Mucosa of descending colon (tissue), 3 donors: ENCODE data around the gene DST. TPM values are rescaled to one million over a fixed set of nuclear protein-coding genes. Genes with fewer than 3 reads are reported as not detected.

Experiments used
- ATAC-seq: fragments of 200-7000 bp; cut with Tn5 transposase; one replicate; pipeline ENCODE4 v1.9.1; 2020; ENCODE audit warnings: mild to moderate bottlenecking, moderate library complexity
- DNase-seq, 3 donors: peaks; one replicate each; pipeline ENCODE4 v3.0.0-alpha.2; 2020
- H3K36me3 ChIP-seq: fragments of 200-600 bp; one replicate; pipeline ENCODE4 v1.8.0; 2021; ENCODE audit warnings: low read depth, mild to moderate bottlenecking
- H3K4me1 ChIP-seq: fragments of 200-600 bp; one replicate; pipeline ENCODE4 v1.8.0; 2021; ENCODE audit warnings: low read depth, mild to moderate bottlenecking
- H3K4me3 ChIP-seq: fragments of 200-600 bp; one replicate; pipeline ENCODE4 v1.8.0; 2021; ENCODE audit warnings: mild to moderate bottlenecking
- H3K9me3 ChIP-seq: fragments of 200-600 bp; one replicate; pipeline ENCODE4 v1.8.0; 2021; ENCODE audit warnings: mild to moderate bottlenecking
- intact Hi-C, 2 donors: fragments of 100-400 bp; cut with DNase I in 1 of 2; cut with micrococcal nuclease in 1 of 2; formaldehyde crosslinking; loops; one replicate each; pipeline versions ENCODE4 v1.11.0 to v1.11.1; 2022; cut with DNase I, micrococcal nuclease
- total RNA-seq, 3 donors: library from RNA; stranded (reverse); fragmentation: NEBNext Ultra II Directional in 2 of 3; extraction: Animal tissue kit (Norgen Biotek cat#: 25700) in 2 of 3; gene quantifications; one replicate each; pipeline versions ENCODE4 v1.2.1 to v1.2.4, GENCODE V29; 2021 to 2023
- TF ChIP-seq, protein P1 (sequence below): fragments of 200-600 bp; IDR thresholded peaks from one replicate; pipeline ENCODE4 v1.8.0; 2022; ENCODE audit warnings: antibody characterized with exemption, mild to moderate bottlenecking
- donor health status: DM: no; HTN: no; CAD: no; lungs with moderate emphysema.
- donor health status: DM: no; HTN: no; CAD: no.
- donor health status: DM: no; HTN: yes; CAD: no.

The DST gene
- total RNA-seq, 3 donors from 2014 or later: 208 to 580 (median 356) TPM

DNA sequence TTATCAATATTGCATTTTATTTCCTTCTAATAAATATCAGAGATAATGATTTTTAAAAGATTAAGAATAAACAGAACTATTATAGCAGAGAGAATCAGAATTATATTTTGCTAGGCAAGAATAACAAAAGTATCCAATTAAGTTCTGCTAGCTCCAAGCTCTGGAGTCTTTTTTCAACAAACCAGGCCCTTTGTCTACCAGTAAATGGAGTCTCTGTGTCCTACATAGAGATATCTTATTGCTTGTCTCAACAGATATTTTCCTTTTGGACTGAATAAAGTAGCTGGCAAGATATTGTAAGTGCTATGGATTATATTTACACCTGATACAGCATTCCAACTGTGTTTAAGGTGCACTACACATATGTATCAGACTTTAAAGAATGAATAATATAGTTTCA, 107.1 kb downstream of the DST start:
- Histone ChIP-seq H3K4me3 (no peak overlapping the region), H3K4me1 (no peaks in the 10 kb centered on the region), H3K9me3 (no peaks in the 10 kb centered on the region), H3K36me3 (no peaks in the 10 kb centered on the region)
- DNase-seq (no peak), ATAC-seq (no peak)
- intact Hi-C loops: no loop called here
- TF ChIP-seq, protein P1, sequence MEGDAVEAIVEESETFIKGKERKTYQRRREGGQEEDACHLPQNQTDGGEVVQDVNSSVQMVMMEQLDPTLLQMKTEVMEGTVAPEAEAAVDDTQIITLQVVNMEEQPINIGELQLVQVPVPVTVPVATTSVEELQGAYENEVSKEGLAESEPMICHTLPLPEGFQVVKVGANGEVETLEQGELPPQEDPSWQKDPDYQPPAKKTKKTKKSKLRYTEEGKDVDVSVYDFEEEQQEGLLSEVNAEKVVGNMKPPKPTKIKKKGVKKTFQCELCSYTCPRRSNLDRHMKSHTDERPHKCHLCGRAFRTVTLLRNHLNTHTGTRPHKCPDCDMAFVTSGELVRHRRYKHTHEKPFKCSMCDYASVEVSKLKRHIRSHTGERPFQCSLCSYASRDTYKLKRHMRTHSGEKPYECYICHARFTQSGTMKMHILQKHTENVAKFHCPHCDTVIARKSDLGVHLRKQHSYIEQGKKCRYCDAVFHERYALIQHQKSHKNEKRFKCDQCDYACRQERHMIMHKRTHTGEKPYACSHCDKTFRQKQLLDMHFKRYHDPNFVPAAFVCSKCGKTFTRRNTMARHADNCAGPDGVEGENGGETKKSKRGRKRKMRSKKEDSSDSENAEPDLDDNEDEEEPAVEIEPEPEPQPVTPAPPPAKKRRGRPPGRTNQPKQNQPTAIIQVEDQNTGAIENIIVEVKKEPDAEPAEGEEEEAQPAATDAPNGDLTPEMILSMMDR: no peak

DNA sequence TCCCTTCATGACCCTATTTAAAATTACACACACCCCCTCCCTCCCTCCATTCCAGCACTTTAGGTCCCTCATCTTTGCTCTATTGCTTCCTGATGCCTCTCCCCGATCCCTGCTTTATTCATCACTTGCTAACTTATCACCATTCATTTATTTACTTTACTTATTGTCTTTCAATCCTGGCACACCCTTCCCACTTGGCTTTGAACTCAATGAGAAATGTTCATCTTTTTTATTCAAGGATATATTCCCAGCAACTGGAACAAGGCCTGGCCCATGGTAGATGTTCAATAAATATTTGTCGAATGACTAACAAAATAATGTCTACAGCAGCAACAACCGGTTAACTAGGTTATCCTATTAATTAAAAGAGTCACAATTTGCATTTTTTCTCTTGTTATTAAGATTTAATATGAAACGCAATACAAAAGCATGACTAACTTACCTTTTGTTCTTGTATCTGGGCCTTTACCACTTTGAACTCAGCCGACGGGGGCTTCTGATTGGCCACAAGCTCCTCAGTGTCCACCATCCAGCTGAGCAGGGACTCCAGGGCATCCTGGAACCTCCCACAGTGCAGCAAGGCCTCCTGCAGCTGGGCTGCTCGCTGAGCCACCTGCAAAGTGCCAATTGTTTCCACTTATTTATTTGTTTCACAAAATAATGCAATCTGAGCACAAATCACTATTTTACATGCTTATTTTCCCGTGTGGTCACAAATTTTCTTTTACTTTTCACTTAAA, 107.8 kb downstream of the DST start:
- no peaks in the 10 kb centered on the region for H3K36me3 ChIP-seq
- DNase-seq: no peak
- TF ChIP-seq, protein P1: no peak
- H3K9me3 ChIP-seq: no peaks in the 10 kb centered on the region
- H3K4me3 ChIP-seq: no peak overlapping the region
- intact Hi-C loops: no loop called here
- no peaks in the 10 kb centered on the region for H3K4me1 ChIP-seq
- ATAC-seq: no peak

DNA sequence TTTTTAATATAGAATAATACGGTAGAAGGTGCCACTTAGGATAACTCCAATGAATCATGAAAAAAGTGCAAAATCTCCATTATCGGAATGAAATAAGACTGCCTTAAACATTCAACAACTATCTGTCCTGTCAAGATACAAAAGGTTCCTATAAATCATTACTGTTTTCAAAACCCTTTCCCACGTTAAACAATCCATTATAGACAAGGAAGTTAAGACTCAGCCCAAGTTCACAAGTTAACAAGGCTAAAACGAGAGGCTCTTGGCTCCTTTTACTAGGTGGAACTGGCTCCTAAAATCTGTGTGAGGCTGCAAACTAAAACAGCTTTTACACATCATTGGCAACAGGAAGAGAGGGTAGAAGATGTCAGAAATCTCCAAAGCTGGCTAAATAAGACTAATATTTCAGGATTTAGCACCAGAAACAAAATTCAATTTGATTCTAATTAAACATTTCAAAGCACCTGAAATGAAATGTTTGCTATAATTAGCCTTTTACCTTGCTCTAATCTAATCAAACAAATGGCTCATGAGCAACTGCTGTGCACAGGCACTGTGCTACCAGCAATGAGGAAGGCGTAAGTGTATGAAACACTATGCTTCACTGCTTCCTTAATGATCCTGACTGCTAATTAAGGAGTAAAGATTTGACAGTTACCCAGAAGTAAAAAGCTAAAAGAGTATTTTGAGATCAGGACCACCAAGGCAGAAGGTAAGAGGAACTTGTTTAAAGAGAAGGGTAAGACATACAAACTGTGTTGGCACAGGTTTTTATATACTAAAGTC, 109.7 kb downstream of the DST start:
- no peaks in the 10 kb centered on the region for H3K9me3 ChIP-seq
- ATAC-seq (peak; percentile 42), DNase-seq (no peak)
- H3K4me1 ChIP-seq: no peaks in the 10 kb centered on the region
- H3K4me3 ChIP-seq: no peak overlapping the region
- intact Hi-C loops: no loop called here
- TF ChIP-seq, protein P1: no peak
- H3K36me3 ChIP-seq: no peaks in the 10 kb centered on the region

DNA sequence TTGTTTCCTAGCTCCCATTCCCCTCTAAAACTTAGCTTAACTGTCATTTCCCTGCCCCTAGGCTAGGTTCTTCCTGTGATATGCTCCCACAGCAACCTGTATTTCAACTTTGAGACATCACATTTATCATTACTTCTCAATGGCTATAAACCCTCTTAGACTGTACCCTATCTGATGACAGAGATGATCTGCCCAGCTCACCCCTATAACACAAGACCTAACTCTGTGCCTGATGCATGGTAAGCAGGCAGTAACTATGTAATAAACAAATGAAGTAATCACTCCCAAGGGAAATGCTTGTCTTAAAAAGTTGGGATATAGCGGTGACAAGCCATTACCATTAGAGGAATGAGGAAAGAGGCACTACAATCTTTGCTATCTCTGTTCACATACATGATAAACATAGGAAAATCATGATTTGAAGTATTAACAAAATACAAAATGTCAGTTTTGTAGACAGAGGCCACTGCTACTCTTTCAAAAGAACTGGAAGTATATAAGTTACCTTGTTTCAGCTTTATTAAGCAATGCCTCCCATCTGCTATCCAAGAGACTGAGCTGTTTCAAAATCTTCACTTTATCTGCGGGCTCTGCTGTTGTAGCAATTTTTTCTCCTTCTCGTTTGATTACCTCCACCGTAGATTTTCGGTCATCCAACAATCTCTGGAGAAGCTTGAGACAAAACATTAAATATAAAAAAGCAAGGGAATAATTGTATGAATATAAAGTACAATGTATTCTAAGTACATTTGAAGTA, 110.7 kb downstream of the DST start:
- H3K4me1 ChIP-seq: no peaks in the 10 kb centered on the region
- H3K4me3 ChIP-seq: no peak overlapping the region

DNA sequence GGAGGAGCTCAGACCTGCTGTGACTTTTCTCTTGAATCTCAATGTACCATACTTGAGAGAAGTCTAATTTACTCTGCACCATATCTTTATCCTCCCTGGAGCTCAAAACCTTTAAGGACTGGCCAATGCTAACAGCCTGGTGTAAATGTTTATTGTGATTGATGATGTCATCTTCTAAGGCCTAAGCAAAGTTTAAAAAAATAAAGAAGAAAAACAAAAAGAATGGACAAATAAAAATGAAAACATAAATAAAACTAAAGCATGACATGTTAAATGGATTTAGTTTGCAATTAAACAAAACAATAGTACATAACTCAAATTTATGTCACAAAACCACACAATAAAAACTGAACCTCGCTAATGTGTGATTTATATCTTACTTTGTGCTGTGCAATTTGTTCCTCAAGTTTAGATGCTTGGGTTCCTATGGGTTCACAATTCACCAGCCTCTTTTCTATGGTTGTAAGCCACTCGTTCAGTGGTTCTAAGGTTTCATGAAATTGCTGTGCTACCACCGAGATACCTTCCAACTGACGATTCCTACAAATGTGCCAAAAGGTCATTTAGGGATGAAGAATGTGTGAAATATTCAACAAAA, 113.0 kb downstream of the DST start:
- H3K4me3 ChIP-seq: no peak overlapping the region
- no peak for DNase-seq
- ATAC-seq: no peak
- TF ChIP-seq, protein P1: no peak
- no peaks in the 10 kb centered on the region for H3K4me1 ChIP-seq
- intact Hi-C loops: no loop called here
- no peaks in the 10 kb centered on the region for H3K36me3 ChIP-seq
- no peaks in the 10 kb centered on the region for H3K9me3 ChIP-seq

More for the DNA sequence above, 110.7 kb downstream of the DST start:
- DNase-seq: no peak
- ATAC-seq: no peak
- H3K36me3 ChIP-seq: no peaks in the 10 kb centered on the region
- TF ChIP-seq, protein P1: no peak
- H3K9me3 ChIP-seq: no peaks in the 10 kb centered on the region
- intact Hi-C loops: no loop called here
